Left kidney (tissue), 2 donors: ENCODE results near the gene HECTD4. TPM values are rescaled to one million over a fixed set of nuclear protein-coding genes. Genes with fewer than 3 reads are reported as not detected.

Source experiments
- DNase-seq: peaks from one replicate; pipeline ENCODE4 v3.0.0-alpha.2; 2013
- polyA plus RNA-seq: library from polyadenylated mRNA; unstranded; fragments of 120-200 nt; gene quantifications from one replicate; pipeline ENCODE4 v1.2.1, GENCODE V29; 2013; ENCODE audit not compliant: insufficient read length

HECTD4 gene
- polyA plus RNA-seq, 1 donor: 70.7 TPM

GRCh38 chr12:112179916-112180315 lies 202.3 kb downstream of the HECTD4 start:
- no peak for DNase-seq

DNA sequence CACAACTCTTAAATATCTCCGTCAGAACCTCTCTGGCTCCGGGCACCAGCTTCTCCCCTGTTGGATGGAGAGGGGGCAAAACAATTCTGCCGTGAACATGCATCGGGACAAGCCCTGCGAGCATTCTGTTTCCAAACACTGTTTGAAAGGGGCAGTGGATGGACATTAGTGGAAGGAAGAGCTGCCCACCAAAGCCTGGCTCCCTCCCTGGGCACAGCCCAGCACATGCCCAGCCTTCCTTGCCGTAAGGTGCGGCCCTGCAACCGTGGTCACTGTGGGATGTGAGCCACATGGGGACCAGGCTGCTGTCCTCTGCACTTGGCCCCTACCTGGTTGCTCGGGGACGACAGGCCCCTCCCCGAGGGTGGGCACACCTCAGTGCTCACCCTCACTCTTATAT lies 202.9 kb downstream of the HECTD4 start:
- no peak for DNase-seq

DNA sequence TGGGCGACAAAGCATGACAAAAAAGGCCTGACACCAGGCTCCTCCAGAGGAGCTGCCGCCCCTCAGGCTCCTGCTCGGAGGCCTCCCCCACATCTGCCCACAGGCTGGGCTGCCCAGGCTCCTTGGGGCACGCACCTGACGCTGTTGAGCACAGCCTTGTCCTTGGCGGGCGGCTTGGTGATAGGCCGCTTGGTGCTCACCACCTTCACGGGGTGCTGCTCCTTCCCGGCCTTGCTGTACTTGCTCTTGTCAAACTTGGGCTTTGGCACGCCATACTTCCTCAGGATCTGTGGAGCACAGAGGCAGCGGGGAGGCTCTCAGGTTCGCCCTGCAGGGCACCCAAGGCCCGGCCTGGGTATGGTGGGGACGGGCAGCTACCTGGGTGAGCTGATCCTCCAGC lies 203.4 kb downstream of the HECTD4 start:
- DNase-seq: no peak

DNA sequence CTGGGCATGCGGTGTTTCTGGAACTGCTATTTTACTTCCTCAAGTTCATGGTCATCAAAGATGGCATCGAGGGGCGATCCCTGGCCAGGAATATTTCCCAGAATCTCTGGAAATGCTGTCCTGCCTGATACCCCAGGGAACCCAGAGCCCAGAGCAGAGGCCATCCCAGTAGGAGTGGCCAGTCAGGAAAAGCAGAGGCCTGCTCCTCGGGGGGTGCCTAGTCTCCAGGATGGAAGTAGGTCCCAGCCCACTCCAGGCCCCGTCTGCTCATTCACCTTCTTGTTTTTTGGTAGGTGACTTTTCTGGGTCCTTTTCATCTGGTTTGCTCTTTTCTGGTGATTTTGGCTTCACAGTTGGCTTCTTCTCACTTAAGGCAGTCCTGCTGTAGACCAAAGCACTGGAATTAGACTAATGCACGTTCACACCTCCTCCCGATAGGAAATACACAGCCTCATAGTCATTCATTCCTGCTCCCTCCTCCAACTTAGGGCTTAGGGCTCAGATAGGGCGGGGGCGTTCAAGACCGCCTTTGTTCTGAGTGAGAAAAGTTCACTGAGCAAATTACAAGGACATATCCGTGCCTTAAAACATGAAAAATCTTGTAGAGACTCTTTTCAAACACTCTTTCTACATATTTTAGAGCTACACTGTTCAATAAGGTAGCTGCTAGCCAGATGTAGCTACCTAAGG lies 205.8 kb downstream of the HECTD4 start:
- DNase-seq: no peak

- no peak for DNase-seq
Measured at GRCh38 chr12:112175361-112176155, 206.7 kb downstream of the HECTD4 start.

GRCh38 chr12:112172556-112173324 lies 209.5 kb downstream of the HECTD4 start:
- DNase-seq: no peak

DNA sequence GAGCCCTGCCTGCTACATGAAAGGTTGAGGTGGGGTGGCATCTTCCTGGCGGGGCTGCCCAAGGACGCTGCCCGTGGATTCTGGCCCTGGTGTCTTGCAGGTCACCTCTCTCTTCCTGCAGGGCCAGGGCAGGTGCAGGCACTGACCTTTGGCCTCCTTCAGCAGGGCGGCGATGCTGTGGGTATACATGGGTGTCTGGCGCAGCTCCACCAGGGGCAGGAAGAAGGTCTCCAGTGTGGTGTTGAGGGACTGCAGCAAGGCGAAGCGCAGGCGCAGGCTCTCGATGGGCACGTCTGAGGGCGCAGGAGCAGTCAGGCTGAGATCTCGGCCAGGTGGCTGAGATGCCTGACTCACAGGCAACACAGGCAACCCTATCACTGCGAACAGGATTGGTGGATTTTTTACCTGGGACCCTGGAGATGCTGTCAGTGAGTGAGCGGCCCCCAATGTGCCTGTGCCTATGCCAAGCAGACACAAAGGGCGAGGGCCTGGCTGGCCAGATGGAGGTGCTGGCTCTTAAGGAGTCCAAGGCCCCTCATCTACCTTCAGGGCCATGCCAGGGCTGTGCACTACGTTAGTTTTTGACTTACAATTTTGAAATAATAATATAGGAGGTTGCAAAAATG lies 211.1 kb downstream of the HECTD4 start:
- DNase-seq: no peak

GRCh38 chr12:112170376-112170775 lies 211.9 kb downstream of the HECTD4 start:
- no peak for DNase-seq

- DNase-seq: no peak
Measured at GRCh38 chr12:112169966-112170365, 212.3 kb downstream of the HECTD4 start.

- DNase-seq: no peak
Measured at GRCh38 chr12:112169161-112169872, 212.9 kb downstream of the HECTD4 start.

DNA sequence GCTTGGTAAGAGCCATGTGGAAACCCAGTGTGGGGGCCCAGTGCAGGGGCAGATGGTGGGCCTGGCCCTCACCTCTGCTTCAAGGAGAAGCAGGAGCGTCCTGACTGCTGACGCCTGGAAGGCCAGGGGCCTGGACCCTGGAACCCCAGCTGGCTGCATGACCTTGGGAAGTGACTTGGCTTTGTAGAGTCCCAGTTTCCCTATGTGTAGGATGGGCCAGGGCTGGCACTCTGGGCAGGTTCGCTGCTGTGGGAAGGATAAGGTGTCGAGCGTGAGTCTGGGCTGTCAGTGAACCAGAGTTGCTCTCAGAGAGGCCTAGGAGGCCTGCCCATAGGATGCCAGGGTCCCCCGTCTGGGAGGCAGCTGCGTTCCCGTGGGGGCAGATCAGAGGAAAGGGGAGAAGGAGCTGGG lies 213.7 kb downstream of the HECTD4 start:
- DNase-seq: no peak

DNA sequence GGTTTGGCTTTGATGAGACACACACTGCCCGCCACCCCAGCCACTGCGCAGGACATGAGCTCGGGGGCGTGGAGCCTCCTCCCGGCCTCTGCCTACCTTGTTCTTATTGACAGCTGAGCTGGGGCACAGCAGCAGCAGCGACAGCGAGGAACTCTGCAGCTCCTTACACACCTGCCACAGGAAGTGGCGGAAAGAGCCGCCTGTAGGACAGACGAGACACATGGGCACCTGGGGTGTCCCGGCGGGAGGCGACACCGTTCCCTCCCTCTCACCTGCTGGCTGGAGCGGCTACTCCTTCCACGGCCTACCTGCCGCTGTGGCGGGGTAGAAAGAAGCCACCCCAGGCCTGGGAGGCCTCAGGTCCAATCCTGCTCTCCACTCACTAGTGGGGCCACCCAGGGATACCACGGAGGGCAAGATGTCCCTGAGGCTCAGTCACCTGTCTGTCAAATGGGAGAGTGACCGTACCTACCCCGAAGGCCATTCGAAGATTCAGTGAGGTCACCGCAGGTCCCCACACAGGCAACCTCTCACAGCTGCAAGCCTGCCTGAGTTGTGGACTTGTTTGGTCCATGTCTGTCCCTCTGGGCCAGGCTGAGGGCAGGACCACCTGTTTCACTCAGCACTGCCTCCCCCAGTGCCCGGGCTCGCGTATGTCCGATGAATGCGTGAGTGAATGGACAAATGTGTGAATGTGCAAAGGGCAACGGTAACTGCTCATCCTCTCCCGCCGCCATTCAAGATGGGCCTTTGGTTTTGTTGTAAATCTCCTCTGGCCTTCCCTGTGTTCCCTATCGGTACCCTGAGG lies 214.3 kb downstream of the HECTD4 start:
- no peak for DNase-seq

DNA sequence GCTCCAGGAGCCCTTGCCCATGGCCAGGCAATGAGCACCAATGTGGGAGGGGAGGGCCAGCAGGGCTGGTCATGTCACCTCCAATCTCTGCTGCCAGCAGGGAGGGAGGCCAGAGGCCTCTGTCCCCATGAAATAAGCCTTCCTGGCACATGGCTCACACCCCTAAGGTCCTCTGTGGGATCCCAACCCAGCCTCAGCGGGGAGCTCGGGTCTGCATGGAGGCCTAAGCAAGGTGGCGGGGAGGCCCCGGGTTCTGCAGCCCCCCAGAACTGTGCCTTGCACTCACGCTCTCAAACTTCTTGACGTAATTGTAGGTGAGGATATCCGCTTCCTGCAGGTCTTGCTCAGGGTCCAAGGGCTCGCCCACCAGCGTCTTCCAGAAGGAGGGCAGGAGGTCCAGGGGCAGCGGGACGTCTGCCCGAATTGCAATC lies 215.2 kb downstream of the HECTD4 start:
- DNase-seq: no peak

- DNase-seq: no peak
Measured at GRCh38 chr12:112166051-112167015, 215.9 kb downstream of the HECTD4 start.

DNA sequence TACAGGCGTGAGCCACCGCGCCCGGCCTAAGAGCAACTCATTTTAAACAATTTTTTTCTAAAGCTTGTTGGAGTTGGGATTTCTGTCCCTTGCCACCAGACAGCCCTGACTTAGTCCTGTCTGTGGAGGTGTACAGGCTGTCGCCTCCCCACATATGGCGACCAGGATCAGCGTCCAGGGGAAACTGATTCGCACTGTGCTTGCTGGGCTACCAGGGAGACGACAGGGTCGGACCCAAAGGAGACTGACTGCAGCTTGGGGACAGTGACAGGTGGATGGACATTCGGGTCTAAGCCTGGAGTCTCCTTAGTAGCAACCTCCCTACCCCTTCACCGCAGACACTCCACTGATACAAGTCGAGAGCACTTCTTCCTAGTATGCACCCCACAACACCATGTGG lies 216.6 kb downstream of the HECTD4 start:
- DNase-seq: no peak

GRCh38 chr12:112164011-112164660 lies 218.1 kb downstream of the HECTD4 start:
- no peak for DNase-seq

GRCh38 chr12:112163471-112163991 lies 218.7 kb downstream of the HECTD4 start:
- no peak for DNase-seq

- no peak for DNase-seq
Measured at GRCh38 chr12:112163056-112163455, 219.2 kb downstream of the HECTD4 start.
